ENCODE data around the gene NKRF. TPM values are rescaled to one million over a fixed set of nuclear protein-coding genes. Genes with fewer than 3 reads are reported as not detected.
A peak's percentile ranks its signal among the peaks of the same experiment; 100 is the strongest.

Gene NKRF
- total and polyA plus RNA-seq, 7 donors, result 2.4 to 6.1 (median 4.9) TPM

- no peaks in the 10 kb centered on the region for H3K27me3 ChIP-seq
- intact Hi-C loops (cut with DNase I), result no loop called here
- H3K27ac ChIP-seq, result peak overlapping the region in 2 of 4 donors; percentile 3 to 10
- H3K4me1 ChIP-seq, result peaks cover 0 to 7% (median 0%) of the 10 kb centered on the region in 4 donors
- DNase-seq, result peak; percentile 71
- 40 to 48% methylated on average over 9 of the region's 9 CpGs for WGBS, 2 donors
- peaks cover 0 to 10% (median 0%) of the 10 kb centered on the region in 4 donors for H3K36me3 ChIP-seq
- H3K9me3 ChIP-seq, result no peaks in the 10 kb centered on the region
- no peak for TF ChIP-seq POLR2AphosphoS5 (IDR thresholded peaks at IDR 0.05)
- TF ChIP-seq CTCF (IDR thresholded peaks at IDR 0.05), result no peak
- no peak for TF ChIP-seq POLR2A (IDR thresholded peaks at IDR 0.05)
- TF ChIP-seq EP300 (IDR thresholded peaks at IDR 0.05), result no peak
- no peak overlapping the region for H3K4me3 ChIP-seq
These were observed 16.4 kb upstream of the NKRF start for GRCh38 chrX:119622356-119623232.

GRCh38 chrX:119618439-119618838, 12.2 kb upstream of the NKRF start:
- H3K27me3 ChIP-seq, result no peaks in the 10 kb centered on the region
- WGBS, 2 donors, result 53 to 85% methylated on average over 5 of the region's 5 CpGs
- H3K27ac ChIP-seq, result no peak overlapping the region
- H3K36me3 ChIP-seq, result no peaks in the 10 kb centered on the region
- no peak for TF ChIP-seq CTCF (IDR thresholded peaks at IDR 0.05)
- TF ChIP-seq EP300 (IDR thresholded peaks at IDR 0.05), result no peak
- TF ChIP-seq POLR2A (IDR thresholded peaks at IDR 0.05), result no peak
- TF ChIP-seq POLR2AphosphoS5 (IDR thresholded peaks at IDR 0.05), result no peak
- peaks cover 0 to 7% (median 0%) of the 10 kb centered on the region in 4 donors for H3K4me1 ChIP-seq
- DNase-seq, result no peak
- H3K9me3 ChIP-seq, result no peaks in the 10 kb centered on the region
- intact Hi-C loops (cut with DNase I), result no loop called here
- H3K4me3 ChIP-seq, result no peak overlapping the region

GRCh38 chrX:119617517-119618164, 11.4 kb upstream of the NKRF start:
- intact Hi-C loops (cut with DNase I), result no loop called here
- Histone ChIP-seq H3K27ac (no peak overlapping the region), H3K4me3 (no peak overlapping the region), H3K4me1 (peaks cover 0 to 5% (median 0%) of the 10 kb centered on the region in 4 donors), H3K36me3 (no peaks in the 10 kb centered on the region), H3K27me3 (no peaks in the 10 kb centered on the region), H3K9me3 (no peaks in the 10 kb centered on the region)
- TF ChIP-seq POLR2AphosphoS5 (IDR thresholded peaks at IDR 0.05), result no peak
- TF ChIP-seq EP300 (IDR thresholded peaks at IDR 0.05), result no peak
- TF ChIP-seq CTCF (IDR thresholded peaks at IDR 0.05), result no peak
- TF ChIP-seq POLR2A (IDR thresholded peaks at IDR 0.05), result no peak
- 58 to 66% methylated on average over 15 of the region's 15 CpGs for WGBS, 2 donors
- DNase-seq, result no peak

- Histone ChIP-seq H3K27me3 (no peaks in the 10 kb centered on the region), H3K36me3 (no peaks in the 10 kb centered on the region), H3K4me1 (no peaks in the 10 kb centered on the region), H3K27ac (no peak overlapping the region), H3K4me3 (no peak overlapping the region), H3K9me3 (no peaks in the 10 kb centered on the region)
- intact Hi-C loops (cut with DNase I), result no loop called here
- TF ChIP-seq EP300 (IDR thresholded peaks at IDR 0.05), result no peak
- no peak for TF ChIP-seq POLR2AphosphoS5 (IDR thresholded peaks at IDR 0.05)
- TF ChIP-seq CTCF (IDR thresholded peaks at IDR 0.05), result no peak
- TF ChIP-seq POLR2A (IDR thresholded peaks at IDR 0.05), result no peak
- DNase-seq, result no peak
- 84 to 89% methylated on average over 13 of the region's 13 CpGs for WGBS, 2 donors
These were observed 8.6 kb upstream of the NKRF start for GRCh38 chrX:119614776-119615175.
